Measurements from ENCODE around the gene B3GAT1. TPM values are rescaled to one million over a fixed set of nuclear protein-coding genes. Genes with fewer than 3 reads are reported as not detected.

The B3GAT1 gene
- total RNA-seq, 4 donors from 2014 or later, result 0.14 to 0.16 TPM; not detected in 2

DNA sequence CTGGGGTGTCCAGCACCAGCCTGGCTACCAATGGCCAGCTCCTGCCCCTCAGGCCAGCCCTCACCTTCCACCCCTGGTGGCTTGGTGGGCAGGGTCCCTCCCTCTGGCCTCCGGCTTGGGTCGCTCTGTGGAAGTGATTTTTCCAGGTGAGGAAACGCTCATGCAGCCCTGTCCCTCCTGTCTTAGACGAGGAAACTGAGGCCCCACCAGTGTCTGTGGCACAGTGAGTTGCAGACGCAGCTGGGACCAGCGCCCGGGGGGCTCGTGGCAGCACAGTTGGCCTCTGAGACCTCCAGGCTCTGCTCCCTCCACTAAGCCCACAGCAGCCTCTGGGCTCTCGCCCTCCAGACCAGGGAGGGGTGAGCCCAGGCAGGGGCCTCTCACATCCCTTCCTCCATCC, 6.2 kb downstream of the B3GAT1 start:
- TF ChIP-seq EP300 (IDR thresholded peaks at IDR 0.05; ENCODE audit: low read depth) (no peak), POLR2AphosphoS5 (IDR thresholded peaks at IDR 0.05) (no peak), POLR2A (IDR thresholded peaks at IDR 0.05) (no peak)
- TF ChIP-seq, protein P1, sequence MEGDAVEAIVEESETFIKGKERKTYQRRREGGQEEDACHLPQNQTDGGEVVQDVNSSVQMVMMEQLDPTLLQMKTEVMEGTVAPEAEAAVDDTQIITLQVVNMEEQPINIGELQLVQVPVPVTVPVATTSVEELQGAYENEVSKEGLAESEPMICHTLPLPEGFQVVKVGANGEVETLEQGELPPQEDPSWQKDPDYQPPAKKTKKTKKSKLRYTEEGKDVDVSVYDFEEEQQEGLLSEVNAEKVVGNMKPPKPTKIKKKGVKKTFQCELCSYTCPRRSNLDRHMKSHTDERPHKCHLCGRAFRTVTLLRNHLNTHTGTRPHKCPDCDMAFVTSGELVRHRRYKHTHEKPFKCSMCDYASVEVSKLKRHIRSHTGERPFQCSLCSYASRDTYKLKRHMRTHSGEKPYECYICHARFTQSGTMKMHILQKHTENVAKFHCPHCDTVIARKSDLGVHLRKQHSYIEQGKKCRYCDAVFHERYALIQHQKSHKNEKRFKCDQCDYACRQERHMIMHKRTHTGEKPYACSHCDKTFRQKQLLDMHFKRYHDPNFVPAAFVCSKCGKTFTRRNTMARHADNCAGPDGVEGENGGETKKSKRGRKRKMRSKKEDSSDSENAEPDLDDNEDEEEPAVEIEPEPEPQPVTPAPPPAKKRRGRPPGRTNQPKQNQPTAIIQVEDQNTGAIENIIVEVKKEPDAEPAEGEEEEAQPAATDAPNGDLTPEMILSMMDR (IDR thresholded peaks at IDR 0.05), result no peak
- H3K36me3 ChIP-seq, result no peaks in the 10 kb centered on the region
- H3K9me3 ChIP-seq, result no peaks in the 10 kb centered on the region
- intact Hi-C loops (cut with DNase I; ENCODE audit: low total_unique reads), result no loop called here
- H3K27me3 ChIP-seq, result peaks cover 58% of the 10 kb centered on the region
- H3K4me3 ChIP-seq, result no peak overlapping the region
- H3K27ac ChIP-seq, result no peak overlapping the region
- no peak for DNase-seq
- in situ Hi-C loops (cut with MboI; ENCODE audit: low pct_ligation_motif_present in 1 of 4, low pct_unique_long_range_greater_than_20kb in 1 of 4, low sequenced_read_pairs in 3 of 4), result no loop called here
- no peaks in the 10 kb centered on the region for H3K4me1 ChIP-seq
- 84% methylated on average over 6 of the region's 9 CpGs; no CpG with 5 or more reads in 1 of the 2 donors for WGBS, 2 donors (ENCODE audit: low coverage in 1 of 2)

DNA sequence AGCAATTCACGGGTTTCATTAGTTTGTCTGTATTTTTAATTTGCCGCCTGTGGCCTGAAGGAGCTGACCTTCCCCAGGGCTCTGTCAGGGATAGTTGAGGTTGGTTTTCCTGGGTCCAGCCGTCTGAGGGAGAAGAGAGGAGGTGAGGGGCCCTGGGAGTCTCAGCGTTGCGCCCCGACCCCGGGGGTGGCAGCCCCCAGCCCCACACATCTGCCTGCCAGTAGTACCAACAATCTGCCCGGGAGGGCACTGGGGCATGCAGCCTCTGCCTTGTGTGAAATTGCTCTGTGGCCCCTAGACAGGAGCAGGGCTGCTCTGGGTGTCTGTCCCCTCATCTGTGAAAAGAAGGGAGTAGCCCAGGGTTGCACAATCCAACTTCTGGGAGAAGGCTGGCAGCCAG, 6.6 kb downstream of the B3GAT1 start:
- H3K27ac ChIP-seq, result no peak overlapping the region
- no peaks in the 10 kb centered on the region for H3K4me1 ChIP-seq
- intact Hi-C loops (cut with DNase I; ENCODE audit: low total_unique reads) (no loop called here), in situ Hi-C loops (cut with MboI; ENCODE audit: low pct_ligation_motif_present in 1 of 4, low pct_unique_long_range_greater_than_20kb in 1 of 4, low sequenced_read_pairs in 3 of 4) (no loop called here)
- WGBS, 2 donors (ENCODE audit: low coverage in 1 of 2), result 74% methylated on average over 8 of the region's 8 CpGs; no CpG with 5 or more reads in 1 of the 2 donors
- TF ChIP-seq POLR2A (IDR thresholded peaks at IDR 0.05) (no peak), POLR2AphosphoS5 (IDR thresholded peaks at IDR 0.05) (no peak), EP300 (IDR thresholded peaks at IDR 0.05; ENCODE audit: low read depth) (no peak)
- peaks cover 54% of the 10 kb centered on the region for H3K27me3 ChIP-seq
- H3K9me3 ChIP-seq, result no peaks in the 10 kb centered on the region
- no peak for DNase-seq
- no peaks in the 10 kb centered on the region for H3K36me3 ChIP-seq
- H3K4me3 ChIP-seq, result no peak overlapping the region

DNA sequence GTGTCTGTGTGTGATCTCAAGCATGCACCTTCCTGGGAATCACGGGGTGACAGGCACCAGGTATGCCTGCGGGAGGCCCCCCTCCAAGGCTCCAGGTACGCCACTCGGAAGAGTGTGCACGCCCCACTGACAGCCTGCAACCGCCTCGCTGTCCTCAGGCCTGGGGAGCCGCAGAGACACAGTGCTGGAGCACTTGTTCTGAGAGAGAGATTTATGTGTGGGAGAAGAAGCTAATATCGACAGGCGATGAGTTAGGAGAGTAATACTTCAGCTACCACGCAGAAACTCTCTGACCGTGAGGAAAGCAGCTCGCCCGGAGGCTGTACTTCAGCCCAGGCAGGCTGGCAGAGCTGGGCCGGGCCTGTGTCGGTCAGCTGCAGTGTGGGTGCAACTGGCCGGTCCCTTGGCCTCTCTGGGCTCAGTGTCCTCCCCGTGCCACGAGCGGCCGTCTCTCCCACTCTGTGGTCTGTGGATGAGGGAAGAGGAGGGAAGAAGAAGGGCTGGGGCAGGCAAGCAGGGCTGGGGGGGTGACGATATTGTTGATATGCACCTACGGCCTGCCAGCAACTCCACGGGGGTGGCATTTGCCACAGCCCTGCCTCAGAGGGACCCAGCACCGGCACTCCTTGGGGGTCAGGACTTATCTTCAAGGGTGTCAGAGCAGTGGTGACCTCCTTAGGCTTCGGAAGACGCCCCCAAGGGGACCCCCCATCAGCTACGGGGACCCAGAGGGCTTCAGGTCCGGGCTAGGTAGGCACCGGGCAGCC, 7.3 kb downstream of the B3GAT1 start:
- H3K4me3 ChIP-seq, result no peak overlapping the region
- intact Hi-C loops (cut with DNase I; ENCODE audit: low total_unique reads), result no loop called here
- TF ChIP-seq POLR2AphosphoS5 (IDR thresholded peaks at IDR 0.05), result no peak
- TF ChIP-seq POLR2A (IDR thresholded peaks at IDR 0.05), result no peak
- no peaks in the 10 kb centered on the region for H3K36me3 ChIP-seq
- no peaks in the 10 kb centered on the region for H3K9me3 ChIP-seq
- in situ Hi-C loops (cut with MboI; ENCODE audit: low pct_ligation_motif_present in 1 of 4, low pct_unique_long_range_greater_than_20kb in 1 of 4, low sequenced_read_pairs in 3 of 4), result no loop called here
- 87% methylated on average over 3 to 30 of the region's 30 CpGs for WGBS, 2 donors (ENCODE audit: low coverage in 1 of 2)
- no peak for DNase-seq
- H3K27ac ChIP-seq, result no peak overlapping the region
- peaks cover 47% of the 10 kb centered on the region for H3K27me3 ChIP-seq
- no peaks in the 10 kb centered on the region for H3K4me1 ChIP-seq

DNA sequence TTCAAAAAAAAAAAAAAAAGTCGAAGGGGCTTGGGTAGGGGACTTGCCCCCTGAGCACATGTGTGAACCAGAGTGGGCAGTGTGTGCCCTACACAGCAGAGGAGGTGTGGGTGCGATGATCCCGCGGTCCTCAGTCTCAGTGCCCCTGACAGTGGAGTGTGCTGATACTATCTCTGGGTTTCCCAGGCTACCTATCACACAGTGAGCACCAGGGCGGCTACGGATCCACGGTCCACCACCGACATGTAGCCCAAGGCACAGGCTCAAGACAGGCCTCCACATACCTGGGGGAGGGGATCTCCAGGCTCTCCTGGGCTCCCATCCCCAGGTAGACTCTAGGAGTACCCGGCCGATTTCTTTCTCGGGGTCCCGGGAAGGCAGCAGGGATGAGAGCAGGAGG, 9.1 kb downstream of the B3GAT1 start:
- no peak for DNase-seq
- H3K36me3 ChIP-seq, result no peaks in the 10 kb centered on the region
- H3K27ac ChIP-seq, result no peak overlapping the region
- in situ Hi-C loops (cut with MboI; ENCODE audit: low pct_ligation_motif_present in 1 of 4, low pct_unique_long_range_greater_than_20kb in 1 of 4, low sequenced_read_pairs in 3 of 4) (no loop called here), intact Hi-C loops (cut with DNase I; ENCODE audit: low total_unique reads) (no loop called here)
- no peak for TF ChIP-seq POLR2AphosphoS5 (IDR thresholded peaks at IDR 0.05)
- H3K4me1 ChIP-seq, result no peaks in the 10 kb centered on the region
- no peak overlapping the region for H3K4me3 ChIP-seq
- H3K9me3 ChIP-seq, result no peaks in the 10 kb centered on the region
- peaks cover 44% of the 10 kb centered on the region for H3K27me3 ChIP-seq
- 92 to 95% methylated on average over 4 to 11 of the region's 12 CpGs for WGBS, 2 donors (ENCODE audit: low coverage in 1 of 2)

DNA sequence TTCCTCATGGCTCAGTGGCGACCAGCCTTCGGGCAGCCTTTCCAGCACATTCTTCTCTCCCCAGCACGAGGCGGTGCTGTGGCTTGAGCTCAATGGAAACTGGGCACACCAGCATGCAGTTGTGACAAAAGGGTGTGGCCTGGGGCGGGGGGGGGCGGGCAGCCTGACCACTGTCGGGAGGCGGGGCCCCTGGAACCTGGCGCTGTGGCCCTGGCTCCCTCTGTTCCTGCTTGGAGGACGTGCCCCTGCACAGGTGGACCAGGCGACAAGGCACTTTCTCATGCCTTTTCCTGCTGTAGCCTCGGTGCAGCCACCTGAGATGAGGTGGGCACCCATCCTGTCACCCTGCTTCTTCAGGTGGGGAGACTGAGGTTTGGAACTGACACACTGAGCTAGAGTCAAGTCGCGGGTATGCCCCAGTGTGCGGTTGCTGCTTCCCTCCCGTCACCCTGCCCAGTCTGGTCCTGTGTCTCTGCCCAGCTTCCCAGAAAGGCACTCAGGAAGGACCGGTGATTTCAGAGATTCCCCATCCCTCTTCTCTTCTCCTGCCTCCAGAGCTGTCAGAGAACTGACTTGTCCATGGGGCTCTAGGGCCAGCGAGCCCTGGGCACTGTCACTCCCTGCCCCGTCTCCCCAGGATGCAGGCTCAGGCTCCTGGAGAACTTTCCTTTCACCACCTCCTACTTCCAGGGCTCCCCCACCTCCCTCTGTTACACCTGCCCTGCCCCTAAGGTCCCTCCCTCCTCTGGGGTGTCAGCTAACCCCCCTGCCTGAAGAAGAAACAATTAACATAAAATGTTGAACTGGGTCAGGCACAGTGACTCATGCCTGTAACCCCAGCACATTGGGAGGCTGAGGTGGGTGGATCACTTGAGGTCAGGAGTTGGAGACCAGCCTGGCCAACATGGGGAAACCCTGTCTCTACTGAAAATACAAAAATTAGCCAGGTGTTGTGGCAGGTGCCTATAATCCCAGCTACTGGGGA, 9.9 kb downstream of the B3GAT1 start:
- Histone ChIP-seq H3K27ac (no peak overlapping the region), H3K27me3 (peaks cover 40% of the 10 kb centered on the region), H3K36me3 (no peaks in the 10 kb centered on the region), H3K9me3 (no peaks in the 10 kb centered on the region), H3K4me3 (no peak overlapping the region), H3K4me1 (no peaks in the 10 kb centered on the region)
- TF ChIP-seq POLR2A (IDR thresholded peaks at IDR 0.05) (no peak), POLR2AphosphoS5 (IDR thresholded peaks at IDR 0.05) (no peak), EP300 (IDR thresholded peaks at IDR 0.05; ENCODE audit: low read depth) (no peak)
- TF ChIP-seq, protein P1 (IDR thresholded peaks at IDR 0.05), result no peak
- no peak for DNase-seq
- 50 to 74% methylated on average over 1 to 14 of the region's 19 CpGs for WGBS, 2 donors (ENCODE audit: low coverage in 1 of 2)
- intact Hi-C loops (cut with DNase I; ENCODE audit: low total_unique reads) (no loop called here), in situ Hi-C loops (cut with MboI; ENCODE audit: low pct_ligation_motif_present in 1 of 4, low pct_unique_long_range_greater_than_20kb in 1 of 4, low sequenced_read_pairs in 3 of 4) (no loop called here)

Measured in transverse colon (tissue), 4 donors.